DMS53 treated with DMSO at 0.1 percent for 48 hours (cell line): ENCODE data around the gene TMEM263.
"Not testable (repeated sequence)": the region's sequence is repeated elsewhere in the genome, so short reads cannot be mapped to it uniquely, and the experiment has no call there.

ENCODE experiments used
- DNase-seq: peaks from one replicate; lab custom pipeline; 2025; ENCODE audit not compliant: unreplicated experiment; lab: John Stamatoyannopoulos, UW

Gene TMEM263

DNA sequence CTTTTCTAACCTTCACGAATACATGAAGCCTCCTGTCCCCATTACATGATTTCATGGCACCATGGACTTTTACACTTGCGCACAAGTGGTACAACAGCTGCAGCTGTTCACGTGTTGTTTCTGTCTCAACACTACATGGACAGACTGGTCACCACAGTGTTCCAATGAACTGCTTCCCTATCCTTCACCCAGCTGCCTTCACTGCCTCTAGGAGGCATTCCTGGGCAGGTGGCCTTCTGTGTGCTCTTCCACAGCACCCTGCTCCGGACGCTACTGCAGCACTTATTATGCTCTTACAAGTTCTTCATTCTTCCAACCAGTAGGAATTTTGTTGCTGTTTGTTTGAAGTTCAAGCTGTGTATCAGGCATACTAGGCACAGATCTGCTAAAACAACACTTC lies 29.8 kb downstream of the TMEM263 start:
- no peak for DNase-seq

DNA sequence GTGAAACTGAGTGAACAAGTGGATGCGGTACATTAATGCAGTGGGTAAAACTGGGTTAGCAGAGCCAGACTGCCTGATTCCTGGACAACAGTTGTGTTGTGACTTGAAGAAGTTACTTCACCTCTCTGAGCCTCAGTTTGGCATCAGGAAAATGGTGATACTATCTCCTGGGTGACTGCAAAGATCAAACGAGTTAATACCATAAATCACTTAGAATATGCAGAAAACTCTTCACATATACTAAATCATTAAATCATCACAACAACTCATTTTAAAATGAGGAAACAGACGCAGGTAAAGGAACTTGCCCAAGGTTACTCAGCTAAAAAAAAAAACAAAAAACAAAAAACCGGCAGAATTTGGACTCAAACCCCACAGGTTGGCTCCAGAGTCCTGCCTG lies 30.4 kb downstream of the TMEM263 start:
- no peak for DNase-seq

DNA sequence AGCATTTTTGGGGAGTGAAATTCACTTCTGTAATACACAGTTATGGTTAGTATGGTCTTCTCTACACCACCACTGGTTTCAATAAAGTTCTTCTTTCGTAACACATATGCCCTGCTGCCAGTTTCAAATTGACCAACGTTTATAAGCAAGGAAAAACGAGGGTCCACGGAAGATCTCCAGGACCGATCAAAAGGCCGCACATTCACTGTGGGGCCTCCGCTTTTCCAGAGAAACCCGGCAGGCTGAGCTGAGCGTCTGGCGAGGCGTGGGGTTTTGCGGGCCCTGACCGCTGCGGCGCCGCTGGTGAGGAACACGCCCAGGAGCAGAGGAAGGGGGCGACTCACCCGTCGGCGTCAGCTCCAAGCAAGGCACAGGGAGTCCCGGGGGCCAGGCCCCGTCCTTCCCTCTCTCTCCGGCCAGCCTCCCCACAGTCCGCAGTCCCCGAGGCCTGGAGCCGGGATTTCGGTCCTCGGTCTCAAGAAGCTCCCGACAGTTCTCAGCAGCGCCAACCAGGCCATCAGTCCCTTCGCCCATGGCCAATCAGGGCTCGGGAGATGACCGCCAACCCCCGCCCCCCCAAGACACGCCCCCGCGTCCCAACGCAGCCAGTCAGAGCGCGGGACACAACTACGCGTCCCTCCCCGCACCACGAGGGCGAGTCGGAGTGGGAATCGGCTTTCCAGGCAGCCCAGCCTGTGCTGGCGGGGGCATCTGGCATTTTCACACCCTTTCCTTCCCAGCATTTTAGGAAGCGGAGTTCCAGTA lies 31.1 kb downstream of the TMEM263 start, which contains the start of gene MTERF2:
TSS of gene MTERF2 (minus strand) at position 522 of the 765 bp plus-strand sequence. CDS start 8,432 bp downstream, outside the sequence.
- peak; percentile 93 for DNase-seq

DNA sequence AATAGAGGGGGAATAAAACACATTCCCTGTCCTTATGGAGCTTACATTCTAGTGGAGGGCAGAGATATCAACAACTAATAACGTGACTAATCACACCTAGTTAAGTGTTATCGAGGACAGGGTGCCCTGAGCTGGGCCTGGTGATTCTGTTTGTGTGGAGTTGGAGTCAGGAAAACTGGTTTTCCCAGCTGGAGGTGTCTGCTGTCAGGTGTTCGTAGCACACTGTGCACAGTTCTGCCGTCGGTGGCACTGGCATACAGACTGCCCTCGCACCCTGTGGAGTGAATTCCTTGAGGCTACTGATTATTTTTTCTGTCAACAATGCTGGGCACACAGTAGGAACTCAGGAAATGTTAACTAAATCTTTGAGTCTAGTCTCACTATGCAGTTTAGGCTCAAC lies 32.1 kb downstream of the TMEM263 start:
- DNase-seq, result peak; percentile 57

DNA sequence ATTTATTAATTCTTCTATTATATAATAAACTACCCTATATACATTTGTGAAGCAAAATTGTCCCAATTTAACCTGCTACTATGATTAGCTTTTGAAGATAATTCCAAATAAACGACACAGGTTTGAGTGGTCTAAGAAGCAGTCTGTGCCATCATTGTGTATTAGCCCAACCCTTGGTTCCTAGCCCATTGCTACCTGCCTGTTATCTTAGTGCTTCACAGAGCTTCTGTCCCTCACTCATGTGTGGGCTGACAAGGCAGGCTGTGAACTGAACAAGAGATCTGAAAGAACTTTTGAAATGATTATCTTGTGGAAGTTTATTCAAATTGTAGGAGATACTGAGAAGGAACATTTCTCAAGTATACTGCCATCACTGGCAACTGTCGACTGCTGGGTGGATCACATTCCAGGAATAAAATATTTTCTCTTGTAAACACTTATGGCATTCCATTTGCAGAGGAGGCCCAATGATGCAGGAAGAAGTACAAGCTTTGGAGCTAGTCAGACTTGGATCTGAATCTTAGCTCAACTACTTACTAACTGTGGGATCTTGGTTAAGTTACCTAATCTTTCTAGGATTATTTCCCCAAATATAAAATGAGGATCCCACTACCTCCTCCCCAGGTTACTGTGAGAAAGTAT lies 39.0 kb downstream of the TMEM263 start:
- DNase-seq, result no peak

DNA sequence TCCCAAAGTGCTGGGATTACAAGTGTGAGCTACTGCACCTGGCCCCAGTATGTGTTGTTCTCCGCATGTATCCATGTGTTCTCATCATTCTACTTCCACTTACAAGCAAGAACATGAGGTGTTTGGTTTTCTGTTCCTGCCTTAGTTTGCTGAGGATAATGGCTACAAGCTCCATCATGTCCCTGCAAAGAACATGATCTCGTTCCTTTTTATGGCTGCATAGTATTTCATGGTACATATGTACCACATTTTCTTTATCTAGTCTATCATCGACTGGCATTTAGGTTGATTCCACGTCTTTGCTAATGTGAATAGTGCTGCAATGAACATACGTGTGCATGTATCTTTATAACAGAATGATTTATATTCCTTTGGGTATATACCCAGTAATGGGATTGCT lies 40.4 kb downstream of the TMEM263 start:
- DNase-seq, result not testable (repeated sequence)

DNA sequence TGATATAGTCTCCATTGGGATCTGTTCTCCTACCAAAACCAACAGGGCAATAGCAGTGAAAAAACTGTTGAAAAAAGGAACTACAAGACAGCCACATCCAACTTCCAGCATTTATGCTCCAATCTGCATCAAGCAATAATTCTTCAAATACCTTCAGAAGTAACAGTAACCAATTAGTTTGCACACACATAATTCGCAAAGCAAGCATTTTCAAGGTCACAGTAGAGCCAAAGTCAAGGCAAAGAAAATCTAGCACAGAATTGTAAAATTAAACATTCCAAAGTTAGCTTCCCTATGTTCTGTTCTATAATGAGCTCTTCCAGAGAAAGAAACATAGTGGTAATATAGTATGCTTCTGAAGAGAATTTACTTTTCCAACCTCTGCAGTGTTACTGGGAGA lies 42.2 kb downstream of the TMEM263 start:
- DNase-seq, result no peak

DNA sequence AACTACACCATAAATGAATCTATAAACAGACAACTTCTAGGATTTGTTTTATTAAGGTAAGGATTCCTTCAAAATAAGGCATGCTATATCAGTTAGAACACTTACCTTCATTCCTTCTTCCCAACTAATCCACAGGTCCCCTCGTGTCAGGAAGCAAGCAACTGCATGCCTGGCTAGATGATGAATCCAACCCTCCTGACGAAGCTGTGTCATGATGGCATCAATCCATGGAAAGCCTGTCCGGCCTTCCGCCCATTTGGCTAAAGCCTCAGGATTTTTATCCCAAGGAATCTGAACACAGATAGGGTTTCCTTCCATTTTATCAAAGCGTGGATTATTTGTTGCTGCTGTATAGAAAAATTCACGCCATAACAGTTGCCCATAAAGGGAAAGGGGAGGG lies 43.7 kb downstream of the TMEM263 start:
- DNase-seq, result no peak

DNA sequence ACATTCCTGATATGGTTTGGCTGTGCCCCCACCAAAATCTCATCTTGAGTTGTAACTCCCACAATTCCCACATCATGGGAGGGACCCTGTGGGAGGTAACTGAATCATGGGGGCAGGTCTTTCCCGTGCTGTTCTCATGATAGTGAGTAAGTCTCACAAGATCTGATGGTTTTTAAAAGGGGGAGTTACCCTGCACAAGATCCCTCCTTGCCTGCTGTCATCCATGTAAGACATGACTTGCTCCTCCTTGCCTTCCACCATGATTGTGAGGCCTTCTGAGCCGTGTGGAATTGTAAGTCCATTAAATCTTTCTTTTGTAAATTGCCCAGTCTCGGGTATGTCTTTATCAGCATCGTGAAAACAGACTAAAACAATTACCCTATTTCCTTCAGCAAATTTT lies 47.0 kb downstream of the TMEM263 start:
- not testable (repeated sequence) for DNase-seq

DNA sequence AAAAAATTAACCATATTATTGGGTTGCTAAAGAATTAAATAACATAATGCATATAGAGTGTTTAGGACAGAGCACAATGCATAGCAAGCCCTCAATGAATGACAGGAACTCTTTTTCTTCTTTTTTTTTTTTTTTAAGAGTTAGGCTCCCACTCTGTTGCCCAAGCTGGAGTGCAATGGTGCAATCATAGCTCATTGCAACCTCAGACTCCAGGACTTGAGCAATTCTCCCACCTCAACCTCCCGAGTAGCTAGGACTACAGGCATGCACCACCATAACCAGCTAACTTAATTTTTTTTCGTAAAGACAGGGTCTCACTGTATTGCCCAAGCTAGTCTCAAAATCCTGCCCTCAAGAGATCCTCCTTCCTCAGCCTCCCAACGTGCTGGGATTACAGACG lies 51.7 kb downstream of the TMEM263 start:
- DNase-seq, result no peak

DNA sequence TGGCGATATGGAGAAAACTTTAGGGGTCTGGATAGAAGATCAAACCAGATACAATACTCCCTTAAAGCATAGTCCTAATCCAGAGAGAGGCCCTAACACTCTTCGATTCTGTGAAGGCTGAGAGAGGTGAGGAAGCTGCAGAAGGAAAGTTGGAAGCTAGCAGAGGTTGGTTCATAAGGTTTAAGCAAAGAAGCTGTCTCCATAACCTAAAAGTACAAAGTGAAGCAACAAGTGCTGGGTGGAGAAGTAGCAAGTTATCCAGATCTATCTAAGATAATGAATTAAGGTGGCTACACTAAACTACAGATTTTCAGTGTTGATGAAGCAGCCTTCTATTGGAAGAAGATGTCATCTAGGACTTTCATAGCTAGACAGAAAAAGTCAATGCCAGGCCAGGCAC lies 55.8 kb downstream of the TMEM263 start:
- DNase-seq, result no peak

DNA sequence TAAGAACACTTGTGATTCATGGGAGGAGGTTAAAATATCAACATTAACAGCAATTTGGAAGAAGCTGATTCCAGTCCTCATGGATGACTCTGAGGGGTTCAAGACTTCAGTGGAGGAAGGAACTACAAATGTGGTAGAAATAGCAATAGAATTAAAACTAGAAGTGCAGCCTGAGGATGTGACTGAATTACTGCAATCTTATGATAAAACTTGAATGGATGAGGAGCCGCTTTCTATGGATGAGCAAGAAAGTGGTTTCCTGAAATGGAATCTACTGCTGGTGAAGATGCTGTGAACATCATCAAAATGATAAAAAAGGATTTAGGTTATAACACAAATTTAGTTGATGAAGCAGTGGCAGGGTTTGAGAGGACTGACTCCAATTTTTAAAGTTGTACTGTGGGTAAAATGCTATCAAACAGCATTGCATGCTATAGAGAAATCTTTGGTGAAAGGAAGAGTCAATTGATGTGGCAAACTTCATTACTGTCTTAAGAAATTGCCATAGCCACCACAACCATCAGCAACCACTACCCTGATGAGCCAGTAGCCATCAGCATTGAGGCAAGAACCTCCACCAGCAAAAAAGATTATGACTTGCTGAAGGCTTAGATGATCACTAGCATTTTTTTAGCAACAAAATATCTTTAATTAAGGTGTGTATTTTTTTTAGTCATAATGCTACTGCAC lies 57.2 kb downstream of the TMEM263 start:
- DNase-seq, result no peak

DNA sequence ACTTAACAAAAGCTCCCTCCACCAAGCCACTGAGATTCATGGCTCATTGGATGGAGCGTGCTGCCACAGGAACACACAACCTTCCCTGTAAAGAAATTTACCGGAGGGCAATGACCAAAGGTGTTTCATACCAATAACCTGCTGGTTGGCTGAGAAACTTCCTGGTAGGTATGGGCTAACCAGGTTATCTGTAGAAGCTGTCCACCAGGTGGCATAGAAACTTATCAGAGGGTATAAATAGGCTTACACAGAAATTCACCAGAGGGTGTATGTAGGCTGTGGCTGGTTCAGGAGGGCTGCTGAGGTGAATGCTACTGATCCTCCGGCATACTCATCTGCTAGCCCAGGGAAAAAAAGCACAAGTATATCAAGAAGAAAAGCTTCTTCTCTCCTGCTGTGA lies 58.3 kb downstream of the TMEM263 start:
- DNase-seq, result peak; percentile 95

DNA sequence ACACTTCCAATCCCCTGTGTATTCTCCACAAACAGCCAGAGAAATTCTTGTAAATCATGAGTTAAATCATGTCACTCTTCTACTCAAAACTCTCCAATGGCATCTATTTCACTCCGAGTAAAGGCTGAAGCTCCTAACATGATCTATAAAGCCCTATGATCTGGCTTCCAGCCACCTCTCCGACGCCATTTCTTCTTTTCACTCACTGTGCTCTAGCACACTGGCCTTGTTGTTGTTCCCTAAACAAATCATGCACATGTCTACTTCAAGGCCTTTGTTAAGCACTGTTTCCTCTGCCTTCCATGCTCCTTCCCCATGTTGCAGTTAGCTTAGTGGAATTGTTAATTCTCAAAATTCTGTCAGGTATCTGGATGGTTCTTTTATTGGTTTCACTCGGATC lies 61.3 kb downstream of the TMEM263 start:
- no peak for DNase-seq

DNA sequence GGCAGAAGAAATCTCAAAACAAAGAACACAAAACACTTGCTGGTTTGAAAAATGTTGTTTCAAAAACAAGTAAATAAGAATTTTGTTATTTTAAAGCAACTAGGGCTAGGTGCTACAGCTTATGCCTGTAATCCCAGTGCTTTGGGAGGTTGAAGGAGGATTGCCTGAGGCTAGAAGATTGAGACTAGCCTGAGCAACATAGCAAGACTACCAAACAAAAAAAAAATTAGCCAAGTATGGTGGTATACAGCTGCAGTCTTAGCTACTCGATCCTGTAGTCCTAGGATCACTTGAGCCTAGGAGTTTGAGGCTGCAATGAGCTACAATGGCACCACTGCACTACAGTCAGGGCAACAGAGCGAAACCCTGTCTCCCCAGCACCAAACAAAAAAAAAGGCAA lies 63.8 kb downstream of the TMEM263 start:
- DNase-seq, result no peak
